GM12801 (cell line): ENCODE results near the gene PLCH2.

Experiments used
- CTCF ChIP-seq: IDR thresholded peaks from one replicate; pipeline ENCODE4 v1.5.1; 2011; ENCODE audit warnings: control low read depth; ENCODE audit not compliant: insufficient read length; ENCODE audit errors: extremely low read depth

PLCH2 gene

DNA sequence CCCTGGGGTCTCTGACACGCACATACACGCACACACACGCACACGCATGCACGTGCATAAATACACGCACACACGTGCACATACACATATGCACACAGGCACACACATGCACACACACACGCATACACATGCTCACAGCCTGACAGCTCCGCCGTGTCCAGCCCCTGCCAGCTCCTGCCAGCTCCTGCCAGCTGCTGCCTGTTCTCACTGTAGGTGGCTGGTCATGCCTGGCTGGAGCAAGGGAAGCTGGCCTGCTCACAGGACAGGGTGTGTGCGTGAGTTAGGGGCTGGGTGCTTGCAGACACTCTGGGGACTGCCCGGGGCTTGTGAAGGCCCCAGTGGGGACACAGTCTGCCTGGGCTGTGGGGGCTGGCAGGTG, 4.9 kb downstream of the PLCH2 start:
- TF ChIP-seq CTCF = no peak

DNA sequence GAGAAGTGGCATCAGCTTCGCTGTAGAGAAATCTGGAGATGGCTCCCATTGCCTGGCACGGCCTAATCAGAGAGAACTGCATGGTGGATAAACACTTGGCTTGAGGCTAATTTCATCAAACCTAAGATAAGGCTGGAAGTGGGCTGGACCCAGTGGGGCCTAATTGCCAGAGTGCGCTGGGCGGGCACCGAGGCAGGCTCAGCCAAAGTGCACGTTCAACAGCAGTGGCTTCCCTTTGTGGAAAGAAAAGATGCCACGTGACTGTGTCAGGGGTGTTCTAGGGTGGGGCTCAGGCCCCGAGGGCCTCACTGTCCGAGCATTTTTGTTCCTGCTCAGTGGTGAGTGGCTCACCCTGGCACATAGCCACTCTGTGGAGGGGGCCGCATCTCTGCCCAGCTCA, 5.8 kb downstream of the PLCH2 start:
- no peak for TF ChIP-seq CTCF

DNA sequence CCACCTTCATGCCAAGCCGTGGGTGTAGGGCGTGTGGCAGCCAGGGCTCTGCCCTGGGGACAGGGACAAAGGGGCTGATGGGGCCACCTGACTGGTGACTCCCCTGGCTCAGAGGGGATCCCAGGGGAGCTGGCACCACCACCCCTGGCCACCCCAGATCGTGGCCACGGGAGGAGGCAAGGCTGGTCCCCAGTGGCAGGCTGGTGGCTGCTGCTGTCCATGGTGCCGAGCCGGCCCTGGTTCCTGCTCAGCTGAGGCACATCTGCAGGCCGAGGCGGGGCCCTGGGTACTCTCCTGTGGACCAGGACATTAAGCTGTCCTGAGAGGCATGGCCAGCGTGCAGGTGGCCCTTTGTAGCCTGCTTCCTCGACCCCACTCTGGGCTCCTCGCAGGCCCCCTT, 6.5 kb downstream of the PLCH2 start:
- TF ChIP-seq CTCF = no peak

DNA sequence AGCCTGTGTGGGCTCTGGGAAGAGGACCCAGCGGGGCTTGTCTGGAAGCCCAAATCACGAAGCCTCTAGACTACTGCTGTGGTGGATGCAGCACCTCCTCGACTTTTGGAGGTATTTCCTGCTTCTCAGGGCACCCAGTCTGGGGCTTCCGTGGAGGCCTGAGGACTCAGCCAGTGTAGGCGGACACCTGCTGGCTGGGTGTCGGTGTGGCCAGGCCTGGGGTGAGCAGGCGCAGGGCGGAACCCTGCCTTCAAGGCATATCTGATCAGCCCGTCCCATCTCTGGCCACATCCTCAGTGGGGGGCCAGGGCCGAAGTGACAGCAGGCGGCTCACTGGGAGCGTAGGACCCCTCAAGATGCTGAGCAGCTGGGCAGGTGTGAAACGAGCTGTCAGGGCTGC, 6.9 kb downstream of the PLCH2 start:
- no peak for TF ChIP-seq CTCF

- no peak for TF ChIP-seq CTCF
These were observed 7.9 kb downstream of the PLCH2 start for GRCh38 chr1:2483970-2484369.

GRCh38 chr1:2486041-2486440, 10.0 kb downstream of the PLCH2 start:
- no peak for TF ChIP-seq CTCF

- no peak for TF ChIP-seq CTCF
These were observed 10.5 kb downstream of the PLCH2 start for GRCh38 chr1:2486558-2486957.

- no peak for TF ChIP-seq CTCF
These were observed 12.6 kb downstream of the PLCH2 start for GRCh38 chr1:2488688-2489087.
